NCI-H2107 treated with DMSO at 0.1 percent for 48 hours (cell line): Measurements from ENCODE around the gene VPS9D1.

Experiments used
- DNase-seq: peaks from one replicate; lab custom pipeline; 2025; ENCODE audit not compliant: unreplicated experiment; lab: John Stamatoyannopoulos, UW

VPS9D1 gene

DNA sequence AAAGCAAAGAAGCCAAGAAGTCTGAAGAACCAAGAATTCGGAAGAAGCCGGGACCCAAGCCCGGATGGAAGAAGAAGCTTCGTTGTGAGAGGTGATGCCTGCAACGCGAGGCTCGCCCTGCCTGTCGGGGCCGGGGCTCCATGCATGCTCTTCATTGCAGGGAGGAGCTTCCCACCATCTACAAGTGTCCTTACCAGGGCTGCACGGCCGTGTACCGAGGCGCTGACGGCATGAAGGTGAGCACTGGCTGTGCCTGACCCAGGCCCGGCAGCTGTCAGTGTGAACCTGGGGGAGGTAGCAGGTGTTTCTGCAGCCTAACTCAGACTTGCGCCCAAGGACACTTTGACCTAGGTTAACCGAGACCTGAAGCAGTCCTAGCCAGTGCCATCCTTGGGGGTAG is 12.6 kb upstream of the VPS9D1 start:
- DNase-seq, result no peak

DNA sequence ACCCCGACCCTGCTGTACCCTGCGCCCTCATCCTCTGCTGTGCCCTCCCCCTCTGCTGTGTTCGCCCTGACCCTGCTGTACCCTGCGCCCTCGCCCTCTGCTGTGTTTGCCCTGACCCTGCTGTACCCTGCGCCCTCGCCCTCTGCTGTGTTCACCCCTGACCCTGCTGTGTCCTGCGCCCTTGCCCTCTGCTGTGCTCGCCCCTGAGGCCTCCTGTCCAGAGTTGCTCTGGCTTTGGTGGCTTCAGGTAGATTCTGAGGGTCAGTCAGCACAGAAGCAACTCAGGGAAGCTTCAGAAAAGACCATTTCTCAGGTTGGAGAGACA is 12.2 kb upstream of the VPS9D1 start:
- DNase-seq, result no peak

DNA sequence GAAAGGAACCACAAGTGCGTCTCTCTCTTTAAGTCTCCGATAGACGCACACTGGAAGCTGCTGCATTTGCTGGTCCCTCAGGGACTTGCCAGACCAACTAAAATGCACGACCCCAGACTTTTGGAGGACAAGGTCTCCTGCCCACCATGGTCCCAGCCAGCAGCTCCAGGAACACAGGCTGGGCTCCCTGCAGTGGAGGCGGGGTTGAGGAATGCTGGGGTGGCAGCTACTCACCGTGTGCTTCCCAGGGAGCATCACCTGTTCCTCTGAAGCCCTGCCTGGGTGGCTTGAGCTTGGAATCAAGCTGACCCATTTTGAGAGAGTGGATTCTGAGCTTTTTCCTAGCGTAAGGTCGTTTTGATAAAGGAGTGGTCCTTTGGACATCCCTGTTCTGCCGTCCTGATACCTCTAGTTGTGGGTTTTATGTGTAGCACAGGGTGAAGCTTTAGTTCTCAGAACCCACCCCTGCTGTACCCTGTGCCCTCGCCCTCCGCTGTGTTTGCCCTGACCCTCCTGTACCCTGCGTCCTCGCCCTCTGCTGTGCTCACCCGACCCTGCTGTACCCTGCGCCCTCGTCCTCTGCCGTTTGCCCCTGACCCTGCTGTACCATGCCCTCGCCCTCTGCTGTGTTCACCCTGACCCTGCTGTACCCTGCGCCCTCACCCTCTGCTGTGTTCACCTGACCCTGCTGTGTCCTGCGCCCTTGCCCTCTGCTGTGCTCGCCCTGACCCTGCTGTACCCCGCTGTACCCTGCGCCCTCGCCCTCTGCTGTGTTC is 11.6 kb upstream of the VPS9D1 start:
- DNase-seq, result no peak

DNA sequence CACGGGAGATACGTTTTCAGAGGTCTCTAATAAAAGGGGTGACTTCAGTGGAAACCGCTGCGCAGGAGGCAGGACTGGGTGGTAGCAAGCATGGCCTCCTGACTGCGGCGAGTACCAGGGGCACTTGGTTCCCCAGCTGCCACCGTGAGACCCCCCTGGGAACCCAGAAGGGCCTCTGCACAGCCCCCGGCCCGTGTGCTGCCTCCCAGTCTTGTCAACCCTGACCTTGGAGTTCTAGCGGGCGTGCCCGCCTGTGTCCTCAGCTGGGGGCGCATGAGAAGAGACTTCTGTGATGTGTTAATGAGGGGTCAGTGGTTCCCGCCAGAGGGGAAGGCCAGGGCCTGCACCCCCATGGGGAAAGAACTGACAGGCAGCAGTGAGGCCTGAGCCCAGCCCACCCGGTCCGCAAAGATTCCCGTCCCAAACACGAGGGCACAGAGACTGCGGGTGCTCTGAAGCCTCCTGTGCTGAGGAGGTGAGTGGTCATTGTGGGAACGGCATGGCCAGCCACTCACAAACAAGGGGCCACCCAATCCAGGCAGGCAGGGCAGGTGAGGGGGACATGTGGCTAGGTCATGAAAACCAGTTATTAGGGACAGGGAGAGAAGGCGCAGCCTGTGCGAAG is 10.0 kb upstream of the VPS9D1 start:
- DNase-seq, result no peak

DNA sequence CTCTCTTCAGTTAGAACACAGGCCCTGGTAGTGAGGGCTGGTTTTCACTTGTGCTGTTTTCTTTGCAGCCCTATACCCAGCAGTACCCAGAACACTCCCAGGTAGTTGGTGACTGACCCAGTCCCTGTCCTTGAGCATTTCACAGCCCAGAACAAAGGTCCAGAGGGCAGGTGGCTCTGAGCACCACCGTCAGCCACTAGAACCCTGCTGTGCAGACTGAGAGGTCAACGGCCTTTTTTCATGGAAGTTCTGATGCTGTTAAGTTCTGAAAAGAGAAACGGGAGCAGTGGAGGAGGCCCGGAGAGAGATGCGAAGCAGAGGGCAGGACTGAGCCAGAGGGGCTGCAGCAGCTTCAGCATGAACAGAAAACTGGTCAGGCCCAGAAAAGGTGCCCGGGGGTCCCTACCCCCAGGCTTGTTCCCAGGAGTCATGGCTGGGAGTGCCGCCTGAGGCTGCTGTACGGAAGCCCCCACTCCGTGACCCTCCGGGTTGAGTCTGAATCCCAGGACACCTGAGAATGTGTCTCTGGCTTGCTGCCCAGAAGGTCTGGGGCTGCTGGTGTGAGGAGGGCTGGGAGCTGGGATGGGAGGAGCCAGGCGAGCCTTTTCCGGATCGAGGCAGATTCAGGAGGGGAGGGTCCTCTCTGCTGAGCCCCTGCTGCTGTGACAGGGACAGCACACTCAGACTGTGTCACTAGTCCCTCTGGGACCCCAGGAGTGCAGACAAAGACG is 9.3 kb upstream of the VPS9D1 start:
- DNase-seq, result no peak

DNA sequence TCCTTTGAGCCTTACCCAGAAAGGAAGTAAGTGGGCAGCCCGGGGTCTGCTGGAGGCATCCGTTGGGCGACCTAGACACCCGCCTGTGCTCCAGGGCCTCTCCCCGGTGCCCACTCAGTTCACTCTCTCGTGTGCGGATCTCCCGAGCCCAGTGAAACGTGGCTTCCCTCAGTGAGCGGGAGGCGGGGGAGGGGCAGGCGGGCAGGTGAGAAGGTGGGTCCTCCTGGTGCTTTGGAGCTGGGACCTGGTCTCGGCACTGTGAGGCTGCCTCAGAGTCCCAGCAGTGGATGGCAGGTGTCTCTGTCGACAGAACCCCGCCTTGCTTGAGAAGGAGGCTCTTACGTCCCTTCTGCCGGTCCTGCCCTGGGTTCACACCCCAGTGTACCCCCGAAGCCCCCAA is 8.6 kb upstream of the VPS9D1 start:
- no peak for DNase-seq

DNA sequence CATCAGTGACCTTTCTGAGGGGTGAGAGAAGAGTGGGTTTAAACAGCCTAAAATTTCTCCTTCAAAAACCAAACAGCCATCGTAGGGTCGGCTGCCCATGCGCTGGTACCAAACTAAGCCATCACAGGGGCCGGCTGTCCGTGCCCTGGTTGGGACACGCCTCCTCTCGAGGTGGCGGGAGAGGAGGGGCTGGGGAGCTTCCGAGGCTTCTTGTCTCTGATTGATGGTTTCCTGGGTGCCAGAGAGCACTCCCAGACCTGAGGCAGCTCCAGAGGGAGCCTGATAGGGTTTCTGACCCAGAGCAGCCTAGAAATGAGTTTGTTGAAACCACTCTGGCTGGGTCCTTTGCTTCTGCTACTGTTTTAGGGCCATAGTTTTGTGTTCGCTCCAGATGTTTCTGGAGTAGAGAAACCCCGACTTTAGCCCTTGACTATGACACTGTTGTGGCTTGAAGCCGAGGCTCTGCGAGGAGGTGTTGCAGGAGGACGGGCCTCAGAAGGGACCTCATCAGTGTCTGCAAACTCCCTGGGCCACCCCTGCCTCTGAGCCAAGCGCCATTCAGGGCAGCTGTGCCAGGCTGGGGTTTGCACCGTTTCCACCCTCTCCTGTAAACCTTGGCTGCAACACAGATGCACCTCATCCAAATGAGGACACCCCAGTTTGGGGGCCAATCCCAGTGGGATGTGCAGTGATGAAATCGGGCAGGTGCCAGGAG is 6.9 kb upstream of the VPS9D1 start:
- DNase-seq, result no peak

DNA sequence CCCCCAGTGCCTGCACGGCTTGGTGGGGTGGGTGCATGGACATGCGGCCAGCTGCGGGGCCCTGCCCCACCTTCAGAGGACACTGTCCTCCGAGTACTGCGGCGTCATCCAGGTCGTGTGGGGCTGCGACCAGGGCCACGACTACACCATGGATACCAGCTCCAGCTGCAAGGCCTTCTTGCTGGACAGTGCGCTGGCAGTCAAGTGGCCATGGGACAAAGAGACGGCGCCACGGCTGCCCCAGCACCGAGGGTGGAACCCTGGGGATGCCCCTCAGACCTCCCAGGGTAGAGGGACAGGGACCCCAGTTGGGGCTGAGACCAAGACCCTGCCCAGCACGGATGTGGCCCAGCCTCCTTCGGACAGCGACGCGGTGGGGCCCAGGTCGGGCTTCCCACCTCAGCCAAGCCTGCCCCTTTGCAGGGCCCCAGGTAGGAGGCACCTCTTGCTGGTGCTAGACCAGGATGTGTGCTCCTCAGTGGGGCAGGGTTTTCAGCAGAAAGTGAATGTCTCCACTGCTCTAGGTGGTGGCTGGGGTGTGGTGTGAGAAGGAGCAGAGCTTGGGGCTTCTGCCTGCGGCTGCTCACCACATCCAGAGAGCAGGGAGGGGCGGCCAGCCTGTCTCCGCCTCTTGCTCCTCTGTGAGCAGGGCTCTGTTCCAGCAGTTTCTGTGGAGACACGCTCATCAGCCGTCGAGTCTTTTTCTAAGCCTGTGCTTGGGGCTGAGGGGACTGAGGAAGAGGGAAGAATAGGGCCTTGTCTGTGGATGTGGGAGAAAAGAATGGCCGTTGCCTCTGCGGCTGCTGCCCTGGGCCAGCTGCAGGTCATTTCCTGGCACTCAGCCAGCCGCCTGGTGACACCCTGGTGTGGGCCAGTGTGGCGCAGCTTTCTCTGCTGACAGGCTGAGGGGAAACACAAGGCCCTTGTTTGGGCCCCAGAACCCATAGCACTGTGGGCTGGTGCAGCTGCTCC is 2.9 kb upstream of the VPS9D1 start:
- DNase-seq, result no peak

DNA sequence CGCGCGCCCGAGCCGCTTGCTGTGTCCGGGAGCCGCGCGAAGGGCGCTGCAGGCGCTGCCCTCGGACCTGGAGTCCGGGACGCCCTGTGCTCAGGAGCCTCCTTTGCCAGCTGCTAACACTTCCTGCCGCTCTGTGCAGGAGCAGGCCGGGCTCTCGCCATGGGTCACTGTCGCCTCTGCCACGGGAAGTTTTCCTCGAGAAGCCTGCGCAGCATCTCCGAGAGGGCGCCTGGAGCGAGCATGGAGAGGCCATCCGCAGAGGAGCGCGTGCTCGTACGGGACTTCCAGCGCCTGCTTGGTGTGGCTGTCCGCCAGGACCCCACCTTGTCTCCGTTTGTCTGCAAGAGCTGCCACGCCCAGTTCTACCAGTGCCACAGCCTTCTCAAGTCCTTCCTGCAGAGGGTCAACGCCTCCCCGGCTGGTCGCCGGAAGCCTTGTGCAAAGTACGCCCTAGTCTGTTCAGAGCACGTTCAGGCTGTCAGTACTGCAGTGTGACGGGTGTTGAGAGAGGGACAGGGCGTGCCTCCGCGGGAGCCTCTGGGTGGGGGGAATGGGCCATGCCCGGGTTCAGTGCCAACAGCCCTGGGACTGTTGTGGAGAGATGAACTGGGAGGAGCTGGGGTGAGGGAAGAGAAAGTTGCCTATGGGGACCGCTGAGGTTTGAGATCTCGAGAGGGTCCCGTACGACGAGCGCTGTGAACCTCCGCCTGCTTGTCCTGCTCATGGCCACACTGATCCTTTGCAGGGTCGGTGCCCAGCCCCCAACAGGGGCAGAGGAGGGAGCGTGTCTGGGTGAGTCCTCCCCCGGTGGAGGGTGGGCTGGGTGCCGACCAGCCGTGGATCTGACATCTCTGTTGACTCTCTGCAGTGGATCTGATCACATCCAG is 1.9 kb upstream of the VPS9D1 start:
- no peak for DNase-seq

DNA sequence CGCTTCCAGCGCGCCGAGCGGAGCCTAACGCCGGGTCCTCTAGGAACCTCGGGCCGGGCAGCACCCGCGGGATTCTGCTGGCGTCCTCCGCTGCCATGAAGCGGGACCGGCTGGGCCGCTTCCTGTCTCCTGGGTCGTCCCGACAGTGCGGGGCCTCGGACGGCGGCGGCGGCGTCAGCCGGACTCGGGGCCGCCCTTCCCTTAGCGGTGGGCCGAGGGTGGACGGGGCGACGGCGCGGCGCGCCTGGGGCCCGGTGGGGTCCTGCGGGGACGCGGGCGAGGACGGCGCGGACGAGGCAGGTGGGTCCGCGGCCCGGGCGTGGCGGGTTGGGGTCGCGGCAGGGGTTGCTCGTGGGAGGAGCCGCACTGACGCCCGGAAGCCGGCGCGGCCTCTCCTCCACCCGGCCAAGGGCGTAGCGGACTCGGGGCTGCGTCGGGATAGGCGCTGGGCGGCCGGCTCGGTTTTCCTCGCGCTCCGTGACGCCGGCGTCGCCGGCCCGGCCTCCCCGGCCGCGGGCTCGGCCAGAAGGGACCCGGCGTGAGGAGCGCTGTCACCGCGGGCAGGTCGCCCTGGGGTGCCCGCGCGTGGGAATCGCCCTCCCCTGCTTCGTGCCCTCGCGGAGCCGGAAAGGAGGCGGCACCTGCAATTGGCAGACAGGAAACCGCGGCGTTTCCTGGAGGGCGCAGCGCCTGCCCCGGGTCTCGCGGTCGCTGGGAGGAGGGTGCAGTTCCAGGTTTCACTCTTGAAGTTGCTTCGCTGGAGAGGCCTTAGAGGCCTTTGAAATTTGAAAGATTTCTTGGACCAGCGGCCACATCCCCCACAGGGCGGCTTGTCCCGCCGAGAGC is 1.1 kb upstream of the VPS9D1 start:
- peak; percentile 14 for DNase-seq

DNA sequence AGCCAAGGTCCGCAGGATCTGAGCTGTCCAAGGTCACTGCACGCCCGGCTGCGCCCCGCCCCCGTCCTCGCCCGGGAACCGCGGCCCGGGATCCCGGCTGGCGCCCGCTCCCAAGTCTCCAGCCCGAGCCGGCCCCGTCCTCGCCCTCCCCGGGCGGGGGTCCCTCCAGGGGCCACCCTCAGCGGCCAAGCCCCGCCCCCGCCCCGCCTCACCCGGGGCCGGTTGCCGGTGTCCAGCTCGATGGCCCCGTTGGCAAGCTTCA is 216 bp downstream of the VPS9D1 start:
- DNase-seq, result no peak

DNA sequence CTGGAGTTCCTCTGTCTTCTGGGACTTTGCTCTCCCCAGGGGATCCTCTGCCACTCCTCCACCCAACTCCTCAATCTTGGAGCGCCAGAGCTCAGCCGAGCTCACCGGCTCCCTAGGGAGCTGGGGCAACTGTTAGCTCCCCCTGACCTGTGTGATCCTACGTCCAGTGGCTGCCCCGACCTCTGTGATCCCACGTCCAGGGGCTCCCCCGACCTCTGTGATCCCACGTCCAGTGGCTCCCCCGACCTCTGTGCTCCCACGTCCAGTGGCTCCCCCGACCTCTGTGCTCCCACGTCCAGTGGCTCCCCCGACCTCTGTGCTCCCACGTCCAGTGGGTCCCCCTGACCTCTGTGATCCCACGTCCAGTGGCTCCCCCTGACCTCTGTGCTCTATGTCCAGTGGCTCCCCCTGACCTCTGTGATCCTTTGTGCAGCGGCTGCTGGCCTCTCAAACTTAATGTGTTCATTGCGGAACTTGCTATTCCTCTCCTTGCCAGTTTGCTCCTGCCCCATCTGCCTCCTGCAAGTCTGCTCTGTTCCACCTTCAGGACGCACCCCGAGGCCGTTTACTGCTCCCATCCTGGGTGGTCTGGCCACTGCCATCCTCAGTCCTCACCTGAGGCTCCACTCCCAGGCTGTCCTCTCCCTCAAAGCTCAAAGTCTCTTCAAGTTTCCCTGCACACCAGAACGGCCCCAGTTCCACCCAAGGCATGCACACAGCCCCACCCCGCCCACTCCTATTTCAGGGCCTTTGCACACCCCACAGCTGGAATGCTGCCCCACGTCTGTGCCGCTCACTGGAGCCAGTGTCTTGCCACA is 2.8 kb downstream of the VPS9D1 start:
- no peak for DNase-seq

DNA sequence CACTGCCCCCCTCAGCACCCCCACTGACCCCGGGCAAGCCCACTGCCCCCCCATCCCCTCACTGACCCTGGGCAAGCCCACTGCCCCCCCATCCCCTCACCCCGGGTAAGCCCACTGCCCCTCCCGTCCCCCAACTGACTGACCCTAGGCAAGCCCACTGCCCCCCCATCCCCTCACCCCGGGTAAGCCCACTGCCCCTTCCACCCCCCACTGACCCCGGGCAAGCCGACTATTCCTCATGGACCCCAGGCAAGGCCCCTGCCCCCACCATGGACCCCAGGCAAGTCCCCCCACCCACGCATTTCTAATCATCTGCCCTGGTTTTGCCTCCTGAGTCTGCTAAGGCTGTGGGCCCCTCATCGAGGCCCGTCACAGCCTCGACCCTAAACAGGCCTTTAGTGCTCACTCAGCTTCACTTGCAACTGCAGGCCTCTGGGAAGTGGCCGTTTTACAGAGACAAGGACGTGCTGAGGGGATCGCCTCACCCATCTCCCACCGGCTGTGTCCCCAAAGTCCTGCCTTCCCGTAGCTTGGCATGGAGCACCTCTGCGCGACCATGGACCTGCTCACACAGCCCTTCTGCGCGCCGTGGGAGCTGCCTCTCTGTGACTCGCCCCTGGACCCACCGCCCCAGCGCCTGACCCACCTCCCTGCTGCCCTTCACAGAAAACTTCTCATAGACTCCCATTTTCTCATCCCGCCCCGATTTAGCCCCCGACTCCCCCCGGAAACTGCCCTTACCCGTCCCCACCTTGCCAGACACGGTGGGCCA is 3.6 kb downstream of the VPS9D1 start:
- DNase-seq, result no peak

DNA sequence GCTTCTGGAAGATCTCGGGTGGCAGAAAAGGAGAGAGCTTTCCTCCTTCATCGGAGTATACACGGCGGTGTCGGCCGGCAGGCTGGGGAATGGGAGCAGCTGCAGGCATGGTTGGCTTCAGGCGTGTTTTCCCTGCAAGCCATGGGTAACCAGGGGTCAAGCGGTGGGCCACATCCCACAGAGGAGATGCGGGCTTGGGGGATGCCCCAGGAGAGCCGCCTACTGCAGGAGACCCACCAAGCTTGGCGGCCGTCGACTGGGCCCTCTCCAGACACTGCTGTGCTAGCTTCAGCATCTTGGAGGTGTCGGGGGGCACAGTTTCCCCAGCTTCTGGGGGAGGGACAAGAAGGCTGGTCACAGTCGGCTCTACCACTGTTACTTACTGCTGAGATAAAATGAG is 4.2 kb downstream of the VPS9D1 start:
- no peak for DNase-seq

DNA sequence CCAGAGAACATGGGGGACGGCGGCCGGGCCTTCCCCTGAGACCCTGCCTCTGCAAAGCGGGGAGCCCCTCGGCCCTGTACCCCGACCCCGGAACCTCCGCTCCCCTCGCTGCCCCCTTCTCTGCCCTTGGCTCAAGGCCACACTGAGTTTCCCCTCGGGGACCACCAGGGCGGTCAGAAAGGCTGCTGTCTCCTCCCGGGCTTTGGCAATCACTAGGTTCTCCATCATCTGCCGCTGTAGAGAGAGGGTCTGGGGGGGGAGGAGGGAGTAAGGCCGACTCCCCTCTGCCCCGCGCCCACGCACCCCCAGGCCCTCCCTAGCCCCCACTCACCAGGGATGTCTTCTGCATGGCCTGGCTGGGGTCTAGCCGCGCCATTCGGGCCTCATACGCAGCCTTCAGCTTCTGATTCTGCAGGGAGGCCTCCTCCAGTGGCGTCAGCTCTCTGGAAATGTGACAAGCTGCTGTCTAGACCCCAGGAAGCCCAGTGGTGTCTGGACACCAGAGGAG is 8.4 kb downstream of the VPS9D1 start:
- no peak for DNase-seq

DNA sequence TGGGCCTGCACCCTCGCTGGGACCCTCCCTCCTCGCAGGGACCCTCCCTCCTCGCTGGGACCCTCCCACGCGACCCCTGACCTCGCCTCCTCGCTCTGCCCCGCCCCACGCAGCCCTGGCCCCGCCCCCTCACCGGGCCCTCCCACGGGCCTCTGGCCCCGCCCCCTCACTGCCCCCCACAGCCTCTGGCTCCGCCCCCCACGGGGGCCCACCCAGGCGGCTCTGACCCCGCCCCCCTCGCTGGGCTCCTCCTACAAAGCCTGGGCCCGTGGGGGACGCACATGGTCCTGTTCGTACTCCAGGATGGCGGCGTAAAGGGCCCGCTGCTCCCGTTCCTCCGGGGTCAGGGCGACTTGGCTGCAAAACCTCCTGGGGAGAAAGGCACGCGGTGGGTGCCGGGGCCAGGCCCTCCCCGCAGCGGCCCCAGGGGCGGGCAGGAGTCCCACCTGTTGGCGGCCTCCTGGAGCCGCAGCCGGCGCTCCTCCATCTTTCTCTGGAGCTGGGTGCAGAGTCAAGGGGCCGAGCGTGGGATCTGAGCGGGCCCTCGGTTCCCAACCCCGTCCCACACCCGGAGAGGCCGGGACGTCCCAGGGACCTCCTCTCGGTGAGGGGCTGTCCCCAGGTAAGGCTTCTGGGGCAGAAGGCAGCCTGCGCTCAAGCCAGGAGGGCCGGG is 9.0 kb downstream of the VPS9D1 start:
- DNase-seq, result no peak
